HAP-1 (cell line): Measurements from ENCODE around the gene PLA2G7.

ENCODE experiments used
- DNase-seq, 2 experiments: peaks; one replicate each; pipeline ENCODE4 v3.0.0-alpha.2; 2016 to 2020; ENCODE audit warnings: low spot score in 2 of 2
- H3K27me3 ChIP-seq: fragments of 250-450 bp; sonication (Bioruptor Pico); 2 replicates; pipeline ENCODE4 v1.5.1; 2020; ENCODE audit warnings: low read depth, mild to moderate bottlenecking, moderate library complexity
- H3K36me3 ChIP-seq: fragments of 250-450 bp; sonication (Bioruptor Pico); replicated peaks from 2 replicates; pipeline ENCODE4 v1.5.1; 2020; ENCODE audit warnings: mild to moderate bottlenecking
- H3K4me1 ChIP-seq: fragments of 250-450 bp; sonication (Bioruptor Pico); 2 replicates; pipeline ENCODE4 v1.5.1; 2020; ENCODE audit warnings: mild to moderate bottlenecking
- H3K4me3 ChIP-seq: fragments of 250-450 bp; sonication (Bioruptor Pico); 2 replicates; pipeline ENCODE4 v1.5.1; 2020; ENCODE audit warnings: mild to moderate bottlenecking, moderate library complexity
- H3K9me3 ChIP-seq: fragments of 250-450 bp; sonication (Bioruptor Pico); 2 replicates; pipeline ENCODE4 v1.5.1; 2020; ENCODE audit warnings: mild to moderate bottlenecking, moderate library complexity
- in situ Hi-C: fragments of 300-500 bp; cut with MboI; formaldehyde crosslinking; loops from 3 replicates; pipeline ENCODE4 v1.14.3; 2020; ENCODE audit warnings: low sequenced_read_pairs, inconsistent platforms, mixed read lengths

The PLA2G7 gene

GRCh38 chr6:46736906-46737305 is 1.7 kb upstream of the PLA2G7 start:
- in situ Hi-C loops: no loop called here
- no peaks in the 10 kb centered on the region for H3K36me3 ChIP-seq
- H3K9me3 ChIP-seq: no peaks in the 10 kb centered on the region
- peaks cover 22% of the 10 kb centered on the region for H3K27me3 ChIP-seq
- DNase-seq: no peak
- H3K4me1 ChIP-seq: no peaks in the 10 kb centered on the region
- no peak overlapping the region for H3K4me3 ChIP-seq

- H3K4me3 ChIP-seq: no peak overlapping the region
- H3K4me1 ChIP-seq: no peaks in the 10 kb centered on the region
- H3K9me3 ChIP-seq: no peaks in the 10 kb centered on the region
- peaks cover 22% of the 10 kb centered on the region for H3K27me3 ChIP-seq
- in situ Hi-C loops: no loop called here
- DNase-seq: no peak
- H3K36me3 ChIP-seq: no peaks in the 10 kb centered on the region
Observed at GRCh38 chr6:46735720-46736031, 501 bp upstream of the PLA2G7 start.

DNA sequence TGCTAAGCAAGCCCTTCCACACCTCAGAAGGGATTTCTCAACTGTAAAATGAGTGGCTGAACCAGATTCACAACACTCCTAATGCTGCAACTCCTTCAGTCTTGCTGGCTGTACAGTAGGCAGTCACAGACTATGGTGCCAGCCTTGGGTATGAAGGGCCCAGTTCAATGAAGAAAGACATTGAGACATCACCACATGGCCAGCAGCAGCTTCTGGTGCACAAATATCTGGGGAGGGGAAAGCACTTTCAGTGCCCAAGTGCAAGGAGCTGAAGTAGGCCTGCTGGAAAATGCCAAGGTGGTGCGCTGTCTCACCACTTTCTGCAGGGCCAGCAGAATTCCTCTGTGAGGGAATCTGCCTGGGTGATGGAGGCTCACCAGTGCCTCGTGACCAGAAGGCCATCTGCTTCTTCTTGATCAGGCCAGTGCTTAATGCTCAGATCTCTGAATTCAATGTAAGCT is 1.8 kb downstream of the PLA2G7 start:
- no peak overlapping the region for H3K4me3 ChIP-seq
- H3K36me3 ChIP-seq: no peaks in the 10 kb centered on the region
- no peaks in the 10 kb centered on the region for H3K4me1 ChIP-seq
- no peak for DNase-seq
- H3K27me3 ChIP-seq: peaks cover 22% of the 10 kb centered on the region
- in situ Hi-C loops: no loop called here
- H3K9me3 ChIP-seq: no peaks in the 10 kb centered on the region

- DNase-seq: no peak
- in situ Hi-C loops: no loop called here
- Histone ChIP-seq H3K36me3 (no peaks in the 10 kb centered on the region), H3K27me3 (peaks cover 19% of the 10 kb centered on the region), H3K9me3 (no peaks in the 10 kb centered on the region), H3K4me1 (no peaks in the 10 kb centered on the region), H3K4me3 (no peak overlapping the region)
Observed at GRCh38 chr6:46730921-46731461, 4.2 kb downstream of the PLA2G7 start.

DNA sequence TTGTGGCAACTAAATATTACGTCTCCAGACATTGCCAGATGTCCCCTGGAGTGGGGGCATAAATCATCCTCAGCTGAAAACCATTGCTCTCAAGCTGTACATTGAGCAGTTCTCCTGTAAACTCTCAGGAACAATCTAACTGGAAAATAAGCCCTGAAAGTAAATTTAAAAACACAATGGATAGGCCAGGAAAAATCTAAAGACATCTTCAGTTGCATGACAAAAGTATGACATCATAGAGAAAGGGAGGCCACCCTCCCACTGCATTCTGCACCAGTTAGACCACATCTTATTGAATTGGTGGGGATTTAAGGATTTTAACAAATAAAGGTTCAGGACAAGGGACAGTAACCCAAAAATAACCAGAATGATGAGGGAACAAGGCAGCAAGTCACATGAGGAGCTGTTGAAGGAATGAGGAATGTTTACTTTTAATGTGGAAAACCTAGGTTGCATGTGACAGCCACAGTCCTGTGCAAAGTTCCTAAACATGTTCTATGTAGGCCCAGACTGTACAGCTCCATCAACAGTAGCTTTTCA is 5.3 kb downstream of the PLA2G7 start:
- H3K27me3 ChIP-seq: peaks cover 7% of the 10 kb centered on the region
- no peak for DNase-seq
- H3K36me3 ChIP-seq: no peaks in the 10 kb centered on the region
- H3K9me3 ChIP-seq: no peaks in the 10 kb centered on the region
- no peak overlapping the region for H3K4me3 ChIP-seq
- in situ Hi-C loops: no loop called here
- H3K4me1 ChIP-seq: no peaks in the 10 kb centered on the region

DNA sequence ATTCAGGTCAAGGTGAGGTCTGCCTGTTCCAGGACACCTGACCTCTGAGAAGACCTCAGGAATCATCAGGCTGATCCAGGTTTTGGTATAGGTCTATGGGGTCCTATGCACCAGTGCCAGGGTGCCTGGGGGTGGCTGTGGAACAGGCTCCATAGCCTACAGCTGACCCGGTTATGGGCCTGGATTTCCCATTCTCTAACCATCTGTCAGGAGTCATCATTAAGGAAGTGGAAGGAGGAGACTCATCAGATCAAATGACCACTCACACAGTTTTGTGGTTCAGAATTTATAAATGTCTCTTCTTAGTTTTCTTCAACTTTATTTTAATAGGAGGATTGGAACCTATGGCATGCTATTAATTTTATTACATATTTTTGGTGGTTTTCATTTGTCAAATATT is 14.8 kb downstream of the PLA2G7 start:
- no peaks in the 10 kb centered on the region for H3K4me1 ChIP-seq
- in situ Hi-C loops: no loop called here
- H3K4me3 ChIP-seq: no peak overlapping the region
- no peak for DNase-seq
- no peaks in the 10 kb centered on the region for H3K27me3 ChIP-seq
- no peaks in the 10 kb centered on the region for H3K9me3 ChIP-seq
- no peaks in the 10 kb centered on the region for H3K36me3 ChIP-seq

- Histone ChIP-seq H3K9me3 (no peaks in the 10 kb centered on the region), H3K4me1 (no peaks in the 10 kb centered on the region), H3K27me3 (no peaks in the 10 kb centered on the region), H3K36me3 (no peaks in the 10 kb centered on the region), H3K4me3 (no peak overlapping the region)
- in situ Hi-C loops: no loop called here
- no peak for DNase-seq
Observed at GRCh38 chr6:46719099-46719498, 16.1 kb downstream of the PLA2G7 start.

DNA sequence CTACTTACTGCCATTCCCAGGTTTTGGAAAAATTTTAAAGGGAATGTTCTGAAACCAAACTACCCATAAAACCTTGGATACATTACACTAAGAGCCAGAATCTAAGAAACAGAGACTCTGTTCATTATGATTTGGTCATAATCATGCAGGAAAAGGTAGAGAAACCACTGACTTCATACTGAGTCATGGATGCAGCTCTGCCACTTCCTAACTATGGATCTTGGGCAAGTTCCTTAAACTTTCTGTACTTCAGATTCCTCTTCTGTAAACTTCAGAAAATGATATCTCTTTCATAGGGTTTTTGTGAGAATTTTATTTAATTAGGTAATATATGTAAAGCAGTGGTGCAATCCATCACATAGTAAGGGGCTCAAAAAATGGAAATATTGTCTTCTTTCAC is 20.0 kb downstream of the PLA2G7 start:
- no peak overlapping the region for H3K4me3 ChIP-seq
- no peaks in the 10 kb centered on the region for H3K9me3 ChIP-seq
- no peaks in the 10 kb centered on the region for H3K36me3 ChIP-seq
- no peak for DNase-seq
- in situ Hi-C loops: no loop called here
- no peaks in the 10 kb centered on the region for H3K4me1 ChIP-seq
- no peaks in the 10 kb centered on the region for H3K27me3 ChIP-seq

GRCh38 chr6:46711491-46711890 is 23.7 kb downstream of the PLA2G7 start:
- Histone ChIP-seq H3K36me3 (no peaks in the 10 kb centered on the region), H3K27me3 (no peaks in the 10 kb centered on the region), H3K4me1 (no peaks in the 10 kb centered on the region), H3K9me3 (no peaks in the 10 kb centered on the region), H3K4me3 (no peak overlapping the region)
- in situ Hi-C loops: no loop called here
- DNase-seq: no peak

- DNase-seq: no peak
- 0 out of 2 replicates have a peak, but pooled peaks cover 4% of the 10 kb centered on the region for H3K27me3 ChIP-seq
- in situ Hi-C loops: no loop called here
- no peaks in the 10 kb centered on the region for H3K36me3 ChIP-seq
- no peaks in the 10 kb centered on the region for H3K9me3 ChIP-seq
- no peak overlapping the region for H3K4me3 ChIP-seq
- no peaks in the 10 kb centered on the region for H3K4me1 ChIP-seq
Observed at GRCh38 chr6:46706464-46706863, 28.7 kb downstream of the PLA2G7 start.

DNA sequence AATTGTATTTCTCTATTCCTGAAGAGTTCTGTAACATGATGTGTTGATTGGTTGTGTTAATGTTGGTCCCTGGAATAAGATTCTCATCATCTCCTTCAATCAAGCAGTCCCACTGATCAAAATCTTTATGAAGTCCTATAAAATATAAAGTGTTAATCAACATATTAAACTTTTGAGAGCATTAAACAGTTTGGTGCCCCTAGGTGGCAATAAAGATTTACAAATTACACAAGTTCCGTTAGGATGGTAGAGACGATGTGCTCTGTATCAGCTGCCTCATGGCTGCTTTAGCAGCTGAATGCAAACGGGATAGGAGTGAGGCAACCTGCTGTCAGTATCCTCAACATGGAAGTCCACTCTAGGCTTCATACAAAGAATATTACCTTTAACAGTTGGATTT is 30.6 kb downstream of the PLA2G7 start:
- no peak for DNase-seq
- Histone ChIP-seq H3K4me1 (no peaks in the 10 kb centered on the region), H3K9me3 (no peaks in the 10 kb centered on the region), H3K27me3 (0 out of 2 replicates have a peak, but pooled peaks cover 4% of the 10 kb centered on the region), H3K36me3 (no peaks in the 10 kb centered on the region), H3K4me3 (no peak overlapping the region)
- in situ Hi-C loops: no loop called here

- Histone ChIP-seq H3K4me3 (no peak overlapping the region), H3K4me1 (no peaks in the 10 kb centered on the region), H3K9me3 (no peaks in the 10 kb centered on the region), H3K27me3 (0 out of 2 replicates have a peak, but pooled peaks cover 4% of the 10 kb centered on the region), H3K36me3 (no peaks in the 10 kb centered on the region)
- DNase-seq: no peak
- in situ Hi-C loops: no loop called here
Observed at GRCh38 chr6:46699970-46700369, 35.2 kb downstream of the PLA2G7 start.

DNA sequence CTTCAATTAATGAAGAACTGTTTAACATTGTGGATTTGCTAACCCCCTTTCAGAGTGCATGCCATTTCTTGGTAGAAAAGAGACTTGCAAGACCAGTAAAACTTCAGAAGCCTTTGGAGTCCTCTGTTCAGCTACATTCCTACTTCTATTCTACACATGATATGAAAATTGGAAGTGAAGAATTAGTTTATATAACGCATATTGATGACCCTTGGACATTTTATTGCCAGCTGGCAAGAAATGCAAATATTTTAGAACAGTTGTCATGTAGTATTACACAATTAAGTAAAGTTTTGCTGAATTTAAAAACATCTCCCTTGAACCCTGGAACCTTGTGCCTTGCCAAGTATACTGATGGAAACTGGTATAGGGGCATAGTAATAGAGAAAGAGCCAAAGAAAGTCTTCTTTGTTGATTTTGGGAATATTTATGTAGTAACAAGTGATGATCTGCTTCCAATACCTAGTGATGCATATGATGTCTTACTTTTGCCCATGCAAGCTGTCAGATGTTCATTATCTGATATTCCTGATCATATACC is 44.2 kb downstream of the PLA2G7 start:
- H3K4me1 ChIP-seq: no peaks in the 10 kb centered on the region
- H3K9me3 ChIP-seq: no peaks in the 10 kb centered on the region
- no peaks in the 10 kb centered on the region for H3K36me3 ChIP-seq
- in situ Hi-C loops: no loop called here
- H3K4me3 ChIP-seq: no peak overlapping the region
- no peak for DNase-seq
- no peaks in the 10 kb centered on the region for H3K27me3 ChIP-seq

- Histone ChIP-seq H3K27me3 (no peaks in the 10 kb centered on the region), H3K36me3 (no peaks in the 10 kb centered on the region), H3K4me1 (no peaks in the 10 kb centered on the region), H3K4me3 (no peak overlapping the region), H3K9me3 (no peaks in the 10 kb centered on the region)
- DNase-seq: no peak
- in situ Hi-C loops: no loop called here
Observed at GRCh38 chr6:46690141-46690755, 44.9 kb downstream of the PLA2G7 start.
